ENCODE data around the gene RUNX2.
A peak's percentile ranks its signal among the peaks of the same experiment; 100 is the strongest.
"Not testable (repeated sequence)": the region's sequence is repeated elsewhere in the genome, so short reads cannot be mapped to it uniquely, and the experiment has no call there.

Gene RUNX2

GRCh38 chr6:45652416-45652815, 324.3 kb downstream of the RUNX2 start:
- no peak for DNase-seq (ENCODE audit: low read depth)

DNA sequence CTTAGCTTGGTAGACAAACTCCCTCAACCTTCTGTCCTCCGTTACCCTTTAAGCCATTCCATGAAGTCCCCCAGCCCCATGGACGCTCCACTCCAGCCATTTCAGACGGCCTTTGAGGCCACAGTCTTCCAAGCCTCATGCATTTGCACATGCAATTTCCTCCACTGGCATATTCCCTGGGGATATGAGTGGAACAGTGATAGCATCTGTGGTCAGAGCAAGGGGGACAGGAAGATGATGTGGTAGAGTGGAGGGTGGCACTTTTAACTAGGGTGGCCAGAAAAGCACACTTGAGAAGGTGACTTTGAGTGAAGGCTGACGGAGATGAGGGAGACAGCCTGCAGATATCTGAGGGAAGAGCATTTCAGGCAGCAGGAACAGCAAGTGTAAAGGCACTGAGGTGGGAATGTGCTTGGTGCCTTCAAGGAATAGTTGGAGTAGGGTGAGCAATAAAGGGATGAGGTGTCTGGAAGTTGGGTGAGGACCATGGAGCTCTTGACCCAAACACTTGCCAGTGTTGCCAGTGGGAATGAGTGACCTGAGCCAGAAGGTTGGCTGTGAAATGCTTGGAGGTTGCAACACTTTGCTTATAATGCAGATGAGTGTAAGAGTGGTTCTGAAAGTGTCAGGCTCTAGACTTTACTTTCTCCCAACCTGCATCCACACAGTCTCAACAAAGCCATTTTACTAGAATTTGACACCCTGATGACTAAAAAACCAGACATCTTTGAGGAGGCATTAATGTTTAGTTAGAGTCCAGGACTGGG, 325.2 kb downstream of the RUNX2 start:
- no peak for DNase-seq (ENCODE audit: low read depth)

GRCh38 chr6:45654673-45655072, 326.5 kb downstream of the RUNX2 start:
- DNase-seq (ENCODE audit: low read depth), result no peak

DNA sequence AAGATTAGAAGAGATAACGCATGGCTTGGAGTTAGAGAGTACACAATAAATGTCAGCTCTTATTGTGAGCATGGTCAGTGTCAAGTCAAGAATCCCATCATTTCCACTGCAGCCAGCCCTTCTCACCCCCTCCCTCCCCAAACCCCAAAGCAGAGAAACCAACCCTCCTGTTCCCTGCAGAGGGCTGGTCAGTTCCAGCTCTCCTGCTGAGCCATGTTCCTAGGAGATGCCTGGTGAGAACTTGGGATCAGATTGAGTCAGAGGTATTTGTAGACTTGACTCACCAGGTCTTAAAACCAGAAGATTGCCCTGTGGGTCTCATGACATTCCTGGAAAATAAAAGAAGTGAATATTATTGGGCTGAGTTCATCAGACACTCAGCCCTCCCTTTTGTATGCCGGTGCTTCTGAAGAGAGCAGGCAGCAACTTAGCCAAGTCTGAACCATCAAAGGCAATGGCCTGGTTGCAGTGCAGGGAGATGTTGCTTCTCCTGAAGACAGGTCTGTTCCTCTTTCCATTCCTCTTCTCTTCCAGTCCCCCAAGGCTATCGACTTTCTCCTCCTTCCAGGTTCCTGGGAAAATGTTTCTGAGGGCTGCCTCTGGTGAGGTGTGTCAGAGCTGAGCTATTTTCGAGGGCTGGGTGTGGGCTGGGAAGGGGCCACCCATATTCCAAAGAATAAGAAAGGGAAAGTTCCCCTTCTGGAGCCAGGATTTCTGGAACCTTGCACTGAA, 327.8 kb downstream of the RUNX2 start:
- DNase-seq (ENCODE audit: low read depth), result peak; percentile 100

DNA sequence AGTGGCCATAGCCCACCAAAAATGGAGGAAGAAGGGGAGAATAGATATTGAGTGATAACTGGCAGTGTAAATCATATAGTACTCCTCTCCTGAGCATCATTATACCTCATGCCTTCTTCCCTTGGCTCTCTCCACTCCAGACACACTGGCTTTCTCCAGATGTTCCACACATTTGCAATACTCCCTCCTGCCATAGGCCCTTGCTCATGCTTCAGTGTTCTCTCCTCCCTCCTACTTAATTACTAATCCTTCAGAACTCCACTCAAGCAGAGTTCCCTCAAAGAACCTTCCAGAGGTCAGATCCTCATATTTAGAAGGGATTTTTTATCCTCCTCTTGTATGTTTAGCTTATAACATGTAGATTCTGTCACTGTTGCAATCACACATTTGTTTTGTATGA, 329.1 kb downstream of the RUNX2 start:
- DNase-seq (ENCODE audit: low read depth), result peak; percentile 70

DNA sequence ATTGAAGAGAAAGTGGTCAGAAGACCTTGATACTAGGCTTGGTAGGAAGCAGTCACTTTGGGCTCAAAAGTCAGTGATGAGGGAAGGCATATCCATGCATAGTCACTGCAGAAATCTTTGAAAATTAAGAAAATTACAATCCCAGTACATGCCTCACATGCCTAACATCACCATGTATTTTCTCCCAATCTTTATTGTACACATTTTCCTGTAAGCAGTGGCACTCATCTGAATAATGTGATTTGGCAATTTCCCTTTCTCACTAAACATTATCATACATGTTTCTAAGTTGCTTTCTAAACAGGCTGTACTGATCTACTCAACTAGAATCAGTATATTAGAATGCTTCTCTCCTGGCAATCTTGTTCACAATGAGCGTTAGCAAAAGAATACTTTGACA, 330.3 kb downstream of the RUNX2 start:
- DNase-seq (ENCODE audit: low read depth), result no peak

DNA sequence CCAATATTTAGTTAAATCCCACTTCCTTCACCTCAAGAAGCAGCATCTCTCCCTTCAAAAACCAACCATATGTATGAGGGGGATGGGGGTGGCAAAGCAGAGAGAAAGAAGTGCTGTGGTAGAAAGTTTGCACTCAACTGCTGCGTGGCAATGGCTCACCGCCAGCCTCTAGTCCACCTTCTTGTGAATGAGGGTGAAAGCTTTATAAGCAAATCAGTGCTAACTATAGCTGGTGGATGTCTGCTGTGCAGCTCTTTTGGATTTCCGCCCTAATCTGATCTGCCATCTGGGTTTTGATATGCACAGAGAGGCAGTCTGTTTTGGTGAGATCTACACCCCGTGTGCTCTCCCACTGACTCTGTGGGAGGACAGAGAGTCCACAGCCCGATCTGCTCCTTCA, 330.8 kb downstream of the RUNX2 start:
- no peak for DNase-seq (ENCODE audit: low read depth)

GRCh38 chr6:45661661-45662060, 333.5 kb downstream of the RUNX2 start:
- peak; percentile 71 for DNase-seq (ENCODE audit: low read depth)

- no peak for DNase-seq (ENCODE audit: low read depth)
Observed at GRCh38 chr6:45663251-45664221, 335.4 kb downstream of the RUNX2 start.

- DNase-seq (ENCODE audit: low read depth), result no peak
Observed at GRCh38 chr6:45664707-45665106, 336.6 kb downstream of the RUNX2 start.

GRCh38 chr6:45665859-45666258, 337.7 kb downstream of the RUNX2 start:
- no peak for DNase-seq (ENCODE audit: low read depth)

DNA sequence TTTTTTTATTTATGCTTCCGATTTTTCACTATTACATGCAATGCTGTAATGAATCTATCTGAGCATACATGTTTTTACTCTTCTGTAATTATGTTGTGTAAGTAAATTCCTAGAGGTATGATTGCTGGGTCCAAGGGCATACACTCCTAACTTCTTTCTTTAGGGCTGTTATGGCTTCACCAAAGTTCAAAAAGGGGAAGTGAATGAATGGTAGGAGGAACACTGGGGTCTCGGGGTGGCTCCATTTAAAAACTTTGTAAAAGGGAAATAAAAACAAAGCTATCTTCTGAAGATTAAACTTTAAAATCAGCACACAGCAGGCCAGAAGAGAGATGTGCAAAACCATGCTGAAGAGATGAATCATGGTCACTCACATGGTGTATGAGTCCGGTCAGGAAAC, 338.7 kb downstream of the RUNX2 start:
- DNase-seq (ENCODE audit: low read depth), result no peak

GRCh38 chr6:45667300-45667699, 339.2 kb downstream of the RUNX2 start:
- no peak for DNase-seq (ENCODE audit: low read depth)

DNA sequence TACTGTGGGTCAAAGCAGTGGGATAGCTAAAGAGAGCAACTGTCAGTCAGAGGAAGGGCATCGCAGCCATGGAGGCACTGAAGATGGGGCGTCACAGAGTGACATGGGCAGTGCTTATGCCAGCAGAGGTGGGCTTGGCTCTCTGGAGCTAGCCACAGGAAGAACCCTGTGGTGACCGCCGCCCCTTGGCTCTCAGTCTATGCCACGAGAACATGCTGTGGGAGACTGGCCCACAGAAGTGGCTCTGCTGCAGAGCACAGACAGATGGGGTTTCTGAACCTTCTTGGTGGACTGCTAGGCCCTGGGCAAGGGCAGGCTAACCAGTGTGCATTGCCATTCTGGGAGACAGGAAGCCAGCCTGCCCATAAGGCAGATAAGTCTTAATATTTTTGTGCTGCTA, 339.6 kb downstream of the RUNX2 start:
- no peak for DNase-seq (ENCODE audit: low read depth)

DNA sequence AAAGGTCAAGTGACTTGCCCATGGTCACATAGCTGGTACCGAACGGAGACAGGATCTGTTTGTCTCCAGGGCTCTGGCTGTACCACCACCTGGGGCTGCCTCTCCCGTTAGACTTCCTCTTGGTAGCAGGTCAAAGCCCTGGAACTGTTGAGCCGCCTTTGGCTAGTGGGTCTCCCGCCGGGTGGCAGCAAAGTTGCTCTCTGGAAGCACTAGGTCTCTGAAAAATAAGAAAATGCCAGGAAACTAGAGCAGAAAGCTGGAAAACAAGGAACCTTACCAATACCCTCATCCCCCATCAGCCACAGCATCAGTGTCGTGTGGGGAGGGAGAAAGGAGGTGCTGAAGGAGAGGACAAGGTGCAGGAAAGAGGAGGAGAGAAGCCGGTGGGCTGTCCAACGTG, 340.6 kb downstream of the RUNX2 start:
- DNase-seq (ENCODE audit: low read depth), result no peak

DNA sequence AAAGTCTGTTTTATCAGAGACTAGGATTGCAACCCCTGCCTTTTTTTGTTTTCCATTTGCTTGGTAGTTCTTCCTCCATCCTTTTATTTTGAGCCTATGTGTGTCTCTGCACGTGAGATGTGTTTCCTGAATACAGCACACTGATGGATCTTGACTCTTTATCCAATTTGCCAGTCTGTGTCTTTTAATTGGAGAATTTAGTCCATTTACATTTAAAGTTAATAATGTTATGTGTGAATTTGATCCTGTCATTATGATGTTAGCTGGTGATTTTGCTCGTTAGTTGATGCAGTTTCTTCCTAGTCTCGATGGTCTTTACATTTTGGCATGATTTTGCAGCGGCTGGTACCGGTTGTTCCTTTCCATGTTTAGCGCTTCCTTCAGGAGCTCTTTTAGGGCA, 345.0 kb downstream of the RUNX2 start:
- DNase-seq (ENCODE audit: low read depth), result not testable (repeated sequence)

DNA sequence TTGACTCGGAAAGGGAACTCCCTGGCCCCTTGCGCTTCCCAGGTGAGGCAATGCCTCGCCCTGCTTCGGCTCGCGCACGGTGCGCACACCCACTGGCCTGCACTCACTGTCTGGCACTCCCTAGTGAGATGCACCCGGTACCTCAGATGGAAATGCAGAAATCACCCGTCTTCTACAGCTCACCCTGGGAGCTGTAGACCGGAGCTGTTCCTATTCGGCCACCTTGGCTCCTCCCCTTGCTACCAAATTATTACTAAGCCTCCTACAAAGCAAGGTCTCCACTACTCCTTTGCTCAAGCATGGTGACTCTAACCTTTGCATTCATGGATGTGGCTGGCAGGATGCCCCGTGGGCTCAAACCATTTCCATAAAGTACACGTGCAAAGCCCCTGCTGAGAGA, 347.0 kb downstream of the RUNX2 start:
- DNase-seq (ENCODE audit: low read depth), result not testable (repeated sequence)

DNA sequence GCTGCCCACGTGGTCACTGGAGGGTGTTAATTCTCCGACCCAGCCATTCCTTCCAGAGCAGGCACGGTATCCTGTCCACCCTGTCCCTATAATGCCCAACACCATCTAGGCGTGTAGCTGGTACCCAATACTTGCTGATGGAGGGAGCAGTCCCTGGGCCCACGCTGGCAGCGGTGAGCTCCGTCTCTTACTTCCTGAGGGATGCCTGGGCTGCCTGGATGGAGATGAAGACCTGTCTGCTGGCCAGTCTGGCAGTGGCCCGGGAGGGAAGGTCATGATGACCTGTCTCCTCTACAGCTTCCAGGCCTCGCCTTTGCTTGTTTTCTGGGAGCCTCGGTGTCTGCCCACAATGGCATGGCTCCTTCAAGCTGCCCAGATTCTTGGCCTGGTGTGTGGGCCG, 347.5 kb downstream of the RUNX2 start:
- DNase-seq (ENCODE audit: low read depth), result no peak

DNA sequence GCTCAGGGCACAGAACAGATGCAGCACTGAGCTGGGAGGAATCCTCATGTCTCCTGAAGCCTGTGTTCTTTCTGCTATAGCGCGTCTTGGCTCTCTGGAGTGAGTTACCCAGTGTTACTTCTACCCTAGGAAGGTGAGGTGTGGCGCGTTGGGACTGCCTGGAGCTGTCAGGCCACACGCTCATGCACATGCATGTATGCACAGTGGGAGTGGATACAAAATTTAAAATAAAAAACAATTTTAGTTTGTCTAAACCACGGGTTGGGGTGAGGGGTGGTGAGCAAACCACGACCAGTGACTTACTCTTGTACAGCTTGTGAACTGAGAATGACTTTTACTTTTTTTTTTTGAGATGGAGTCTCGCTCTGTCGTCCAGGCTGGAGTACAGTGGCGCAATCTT, 348.2 kb downstream of the RUNX2 start:
- DNase-seq (ENCODE audit: low read depth), result no peak

GRCh38 chr6:45677381-45678284, 349.5 kb downstream of the RUNX2 start:
- DNase-seq (ENCODE audit: low read depth), result peak; percentile 67

GRCh38 chr6:45678285-45678607, 350.1 kb downstream of the RUNX2 start:
- DNase-seq (ENCODE audit: low read depth), result no peak

DNA sequence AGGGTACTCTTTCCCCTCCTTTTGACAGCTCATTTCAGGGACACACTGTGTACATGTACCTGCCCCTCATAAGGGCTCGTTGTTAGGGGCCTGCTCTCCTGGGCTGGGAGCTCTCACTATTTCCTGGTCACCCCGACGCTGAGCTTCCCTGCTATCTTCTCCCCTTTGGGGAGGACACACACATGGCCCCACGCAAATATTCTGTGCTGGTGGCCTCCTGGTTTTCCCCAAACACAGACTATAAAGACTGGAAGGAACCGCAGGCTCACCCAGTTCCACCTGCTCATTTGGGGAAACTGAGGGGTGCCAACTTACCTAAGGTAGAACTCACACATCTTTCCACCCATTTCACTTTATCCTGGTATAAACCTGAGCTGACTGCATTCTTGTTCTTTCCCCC, 351.0 kb downstream of the RUNX2 start:
- no peak for DNase-seq (ENCODE audit: low read depth)

All from non-pigmented ciliary epithelial cell (primary cell).